Spleen (tissue), 7 donors: Measurements from ENCODE around the gene MORN2.

Experiments
- CTCF ChIP-seq, 11 experiments: fragments of 200-600 bp in 7 of 11; fragments of 450-650 bp in 4 of 11; sonication (generic) in 4 of 11; IDR thresholded peaks in 8 of 11; conservative IDR thresholded peaks in 3 of 11; 1 replicate in 7 of 11; 2 replicates in 4 of 11; pipeline versions ENCODE4 v1.4.0 to v1.8.0; 2016 to 2021; ENCODE audit warnings: antibody characterized with exemption in 11 of 11, inconsistent platforms in 4 of 11, mild to moderate bottlenecking in 1 of 11
- POLR2A ChIP-seq, 3 donors: fragments of 450-650 bp; IDR thresholded peaks; one replicate each; pipeline ENCODE4 v1.5.1; 2017; ENCODE audit warnings: antibody characterized with exemption in 3 of 3, mild to moderate bottlenecking in 1 of 3
- donor health status: DM: no; HTN: no; CAD: no; lungs with moderate emphysema.
- donor health status: DM: no; HTN: no; CAD: no.
- donor health status: DM: no; HTN: no; CAD: no.

- TF ChIP-seq CTCF (IDR thresholded peaks at IDR 0.05 in 8 of 11, conservative IDR thresholded peaks at IDR 0.05 in 3 of 11) (no peak), POLR2A (IDR thresholded peaks at IDR 0.05) (no peak)
Measured at GRCh38 chr2:38829971-38830370, 45.8 kb upstream of the MORN2 start.
